ENCODE measurements around the gene LRRN4.

DNA sequence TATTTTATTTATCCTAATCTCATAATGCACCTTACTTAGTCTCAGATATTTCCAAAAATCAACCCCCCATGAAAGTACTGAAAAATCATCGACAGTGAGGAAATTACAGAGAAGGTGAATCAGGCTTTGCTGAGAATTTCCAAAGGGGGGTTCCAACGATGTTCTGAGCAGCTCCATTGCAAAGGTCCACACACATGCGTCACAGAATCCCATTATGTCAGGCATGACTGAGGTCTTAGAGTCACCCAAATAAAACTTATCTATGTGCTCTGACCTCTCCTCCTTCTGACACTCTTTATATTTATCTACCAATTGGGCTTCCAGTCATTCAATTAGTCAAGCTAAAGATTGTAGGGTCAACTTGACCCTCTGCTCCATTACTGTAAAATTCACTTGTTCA is 12.7 kb upstream of the LRRN4 start:
- TF ChIP-seq, protein P1, sequence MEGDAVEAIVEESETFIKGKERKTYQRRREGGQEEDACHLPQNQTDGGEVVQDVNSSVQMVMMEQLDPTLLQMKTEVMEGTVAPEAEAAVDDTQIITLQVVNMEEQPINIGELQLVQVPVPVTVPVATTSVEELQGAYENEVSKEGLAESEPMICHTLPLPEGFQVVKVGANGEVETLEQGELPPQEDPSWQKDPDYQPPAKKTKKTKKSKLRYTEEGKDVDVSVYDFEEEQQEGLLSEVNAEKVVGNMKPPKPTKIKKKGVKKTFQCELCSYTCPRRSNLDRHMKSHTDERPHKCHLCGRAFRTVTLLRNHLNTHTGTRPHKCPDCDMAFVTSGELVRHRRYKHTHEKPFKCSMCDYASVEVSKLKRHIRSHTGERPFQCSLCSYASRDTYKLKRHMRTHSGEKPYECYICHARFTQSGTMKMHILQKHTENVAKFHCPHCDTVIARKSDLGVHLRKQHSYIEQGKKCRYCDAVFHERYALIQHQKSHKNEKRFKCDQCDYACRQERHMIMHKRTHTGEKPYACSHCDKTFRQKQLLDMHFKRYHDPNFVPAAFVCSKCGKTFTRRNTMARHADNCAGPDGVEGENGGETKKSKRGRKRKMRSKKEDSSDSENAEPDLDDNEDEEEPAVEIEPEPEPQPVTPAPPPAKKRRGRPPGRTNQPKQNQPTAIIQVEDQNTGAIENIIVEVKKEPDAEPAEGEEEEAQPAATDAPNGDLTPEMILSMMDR (IDR thresholded peaks at IDR 0.05), result no peak
- no peak for TF ChIP-seq POLR2A (IDR thresholded peaks at IDR 0.05)
- no peak for TF ChIP-seq POLR2AphosphoS5 (IDR thresholded peaks at IDR 0.05; ENCODE audit: insufficient read depth in 1 of 2, low read depth in 1 of 2)
